PC-9 (cell line): ENCODE results near the gene CCDC167.
"Not testable (repeated sequence)": the region's sequence is repeated elsewhere in the genome, so short reads cannot be mapped to it uniquely, and the experiment has no call there.

Source experiments
- CTCF ChIP-seq: fragments of 200-600 bp; sonication (generic); conservative IDR thresholded peaks from 2 replicates; pipeline ENCODE4 v1.6.1; 2017; ENCODE audit warnings: mixed run types, antibody characterized with exemption, mild to moderate bottlenecking, moderate library complexity
- EZH2 ChIP-seq: fragments of 200-600 bp; sonication (generic); IDR thresholded peaks from 2 replicates; pipeline ENCODE4 v1.8.0; 2017; ENCODE audit warnings: antibody characterized with exemption, low read depth

- not testable (repeated sequence) for TF ChIP-seq EZH2, CTCF
Observed at GRCh38 chr6:37500904-37501303, 1.2 kb upstream of the CCDC167 start.
